H1 (cell line): ENCODE data around the gene WDFY4. TPM values are rescaled to one million over a fixed set of nuclear protein-coding genes. Genes with fewer than 3 reads are reported as not detected.

ENCODE experiments used
- CTCF ChIA-PET: fragments of 300-600 bp; sonication (Branson Sonifier 250); formaldehyde crosslinking; loops from one replicate; lab custom pipeline; 2021; ENCODE audit not compliant: partially characterized antibody; lab: Charles Lee
- POLR2A ChIA-PET: fragments of 300-600 bp; sonication (Branson Sonifier 250); formaldehyde crosslinking; loops from one replicate; lab custom pipeline; 2021; ENCODE audit warnings: inconsistent platforms; ENCODE audit not compliant: partially characterized antibody; lab: Charles Lee
- DNase-seq, 2 experiments: peaks; one replicate each; pipeline versions ENCODE4 v3.0.0 to v3.0.0-alpha.2; 2010 to 2022; ENCODE audit warnings: low spot score in 2 of 2, low read depth in 1 of 2, mixed read lengths in 1 of 2
- FAIRE-seq: peaks from 2 replicates; lab custom pipeline; 2011; peaks lifted over from hg19 to GRCh38; lab: Jason Lieb, UNC
- H2AFZ ChIP-seq: 2 replicates; pipeline ENCODE4 v1.8.1; 2012; ENCODE audit warnings: low read length, inconsistent platforms
- H2AK5ac ChIP-seq: 2 replicates; pipeline ENCODE4 v1.6.1; 2013; ENCODE audit warnings: low read depth, low read length
- H2BK120ac ChIP-seq: replicated peaks from 2 replicates; pipeline ENCODE3; 2013; ENCODE audit warnings: low read depth, low read length, inconsistent platforms
- H2BK12ac ChIP-seq: 2 replicates; pipeline ENCODE4 v1.6.1; 2013; ENCODE audit warnings: low read depth, low read length
- H2BK15ac ChIP-seq: 2 replicates; pipeline ENCODE4 v1.6.1; 2013; ENCODE audit warnings: low read length
- H2BK20ac ChIP-seq: 2 replicates; pipeline ENCODE4 v1.6.1; 2013; ENCODE audit warnings: low read length
- H2BK5ac ChIP-seq: 2 replicates; pipeline ENCODE4 v1.6.1; 2013; ENCODE audit warnings: low read depth, low read length
- H3K14ac ChIP-seq: 2 replicates; pipeline ENCODE4 v1.6.1; 2013; ENCODE audit warnings: inconsistent platforms; ENCODE audit not compliant: insufficient read length
- H3K18ac ChIP-seq: 2 replicates; pipeline ENCODE4 v1.6.1; 2013; ENCODE audit warnings: low read length; ENCODE audit errors: extremely low read depth
- H3K23ac ChIP-seq: 2 replicates; pipeline ENCODE4 v1.6.1; 2013; ENCODE audit warnings: inconsistent platforms; ENCODE audit not compliant: insufficient read length
- H3K23me2 ChIP-seq: 2 replicates; pipeline ENCODE4 v1.6.1; 2013; ENCODE audit warnings: low read depth, low read length
- H3K27ac ChIP-seq: 2 replicates; pipeline ENCODE4 v1.6.1; 2011; ENCODE audit warnings: low read depth, low read length, inconsistent platforms
- H3K27me3 ChIP-seq, 4 experiments: replicated peaks in 1 of 4; 1 replicate in 1 of 4; 2 replicates in 3 of 4; pipeline versions ENCODE4 v1.6.1 to v1.8.1; 2011 to 2013; ENCODE audit warnings: low read length in 3 of 4, mild to moderate bottlenecking in 3 of 4, inconsistent platforms in 2 of 4, mixed read lengths in 2 of 4, moderate library complexity in 1 of 4; ENCODE audit not compliant: control insufficient read depth in 3 of 4, insufficient read depth in 3 of 4; ENCODE audit errors: extremely low read depth in 1 of 4
- H3K36me3 ChIP-seq, 4 experiments: 2 replicates each; pipeline versions ENCODE4 v1.6.1 to v1.8.1; 2011 to 2013; ENCODE audit warnings: mild to moderate bottlenecking in 4 of 4, low read length in 3 of 4, moderate library complexity in 2 of 4, control low read depth in 1 of 4, inconsistent platforms in 1 of 4; ENCODE audit not compliant: insufficient read depth in 4 of 4, control insufficient read depth in 2 of 4
- H3K4ac ChIP-seq: replicated peaks from 2 replicates; pipeline ENCODE3; 2013; ENCODE audit warnings: low read length, low read depth, mixed read lengths, inconsistent platforms; ENCODE audit not compliant: insufficient read length
- H3K4me1 ChIP-seq, 4 experiments: replicated peaks in 1 of 4; 1 replicate in 1 of 4; 2 replicates in 3 of 4; pipeline versions ENCODE4 v1.6.1 to v1.8.1; 2011 to 2013; ENCODE audit warnings: low read length in 3 of 4, inconsistent platforms in 2 of 4, mixed read lengths in 1 of 4; ENCODE audit not compliant: insufficient read depth in 4 of 4, control insufficient read depth in 3 of 4
- H3K4me2 ChIP-seq, 2 experiments: 2 replicates each; pipeline versions ENCODE4 v1.6.1 to v1.8.1; 2011 to 2013; ENCODE audit warnings: low read depth in 2 of 2, low read length in 2 of 2, control low read depth in 1 of 2, inconsistent platforms in 1 of 2, mild to moderate bottlenecking in 1 of 2; ENCODE audit not compliant: insufficient read depth in 1 of 2
- H3K4me3 ChIP-seq, 4 experiments: fragments of 200-600, 300-600 bp in 1 of 4; sonication (generic), shearing (Covaris generic), sonication (Bioruptor Twin) in 1 of 4; 2 replicates each; pipeline versions ENCODE4 v1.5.1 to v1.8.1; 2011 to 2016; ENCODE audit warnings: low read length in 4 of 4, low read depth in 3 of 4, control low read depth in 2 of 4, inconsistent platforms in 2 of 4, mild to moderate bottlenecking in 2 of 4, mixed read lengths in 1 of 4, moderate library complexity in 1 of 4; ENCODE audit not compliant: insufficient read depth in 2 of 4; ENCODE audit errors: extremely low read depth in 1 of 4
- H3K56ac ChIP-seq: replicated peaks from 2 replicates; pipeline ENCODE3; 2013; ENCODE audit warnings: low read depth, mild to moderate bottlenecking, mixed read lengths, low read length, inconsistent platforms; ENCODE audit not compliant: insufficient read length
- H3K79me1 ChIP-seq: 2 replicates; pipeline ENCODE4 v1.6.1; 2013; ENCODE audit warnings: low read depth, low read length, control low read depth
- H3K79me2 ChIP-seq, 2 experiments: 2 replicates each; pipeline versions ENCODE4 v1.6.1 to v1.8.1; 2012 to 2013; ENCODE audit warnings: low read length in 2 of 2, mild to moderate bottlenecking in 2 of 2, inconsistent platforms in 1 of 2; ENCODE audit not compliant: insufficient read depth in 2 of 2, control insufficient read depth in 1 of 2
- H3K9ac ChIP-seq, 4 experiments: replicated peaks in 1 of 4; 1 replicate in 1 of 4; 2 replicates in 3 of 4; pipeline versions ENCODE4 v1.6.1 to v1.8.1; 2011 to 2013; ENCODE audit warnings: low read depth in 3 of 4, low read length in 3 of 4, control low read depth in 2 of 4, mild to moderate bottlenecking in 2 of 4, moderate library complexity in 2 of 4, inconsistent platforms in 1 of 4; ENCODE audit errors: extremely low read depth in 1 of 4
- H3K9me3 ChIP-seq, 2 experiments: 2 replicates each; pipeline versions ENCODE4 v1.6.1 to v1.8.1; 2012 to 2013; ENCODE audit warnings: mild to moderate bottlenecking in 2 of 2, moderate library complexity in 2 of 2, control low read depth in 1 of 2, inconsistent platforms in 1 of 2, low read depth in 1 of 2, low read length in 1 of 2, mixed read lengths in 1 of 2; ENCODE audit not compliant: insufficient read depth in 2 of 2
- H4K20me1 ChIP-seq, 2 experiments: replicated peaks in 1 of 2; 2 replicates each; pipeline versions ENCODE3 to v1.8.1; 2011 to 2013; ENCODE audit warnings: inconsistent platforms in 2 of 2, low read length in 2 of 2, mild to moderate bottlenecking in 1 of 2; ENCODE audit not compliant: insufficient read depth in 2 of 2, control insufficient read depth in 1 of 2
- H4K5ac ChIP-seq: 2 replicates; pipeline ENCODE4 v1.6.1; 2013; ENCODE audit warnings: low read length, low read depth, mixed read lengths, inconsistent platforms; ENCODE audit not compliant: insufficient read length
- H4K8ac ChIP-seq: 2 replicates; pipeline ENCODE4 v1.8.0; 2013; ENCODE audit warnings: mild to moderate bottlenecking, moderate library complexity, low read length, inconsistent platforms; ENCODE audit not compliant: insufficient read depth; ENCODE audit errors: extremely low read depth
- H4K91ac ChIP-seq: replicated peaks from 2 replicates; pipeline ENCODE3; 2013; ENCODE audit warnings: low read length, mixed read lengths, inconsistent platforms; ENCODE audit not compliant: insufficient read length
- FOSL1 ChIP-seq: IDR thresholded peaks from 2 replicates; pipeline ENCODE4 v1.6.1; 2011; ENCODE audit warnings: mild to moderate bottlenecking, low read depth, low read length, moderate library complexity; ENCODE audit not compliant: insufficient read depth
- KDM4A ChIP-seq: IDR thresholded peaks from one replicate; pipeline ENCODE4 v1.7.1; 2012; ENCODE audit warnings: low read depth, mild to moderate bottlenecking, moderate library complexity, low read length, inconsistent platforms; ENCODE audit not compliant: severe bottlenecking
- KDM5A ChIP-seq: fragments of 200-600 bp; IDR thresholded peaks from 2 replicates; pipeline ENCODE4 v1.7.1; 2012; ENCODE audit warnings: mild to moderate bottlenecking, low read length, inconsistent platforms, mixed read lengths
- MAX ChIP-seq: IDR thresholded peaks from 2 replicates; pipeline ENCODE4 v1.6.1; 2012; ENCODE audit warnings: inconsistent platforms
- POLR2A ChIP-seq, 2 experiments: IDR thresholded peaks; 1 replicate in 1 of 2; 2 replicates in 1 of 2; pipeline ENCODE4 v1.6.1; 2011; ENCODE audit warnings: low read depth in 2 of 2, low read length in 2 of 2, mild to moderate bottlenecking in 2 of 2; ENCODE audit errors: control extremely low read depth in 1 of 2
- POLR2AphosphoS5 ChIP-seq: IDR thresholded peaks from 2 replicates; pipeline ENCODE4 v1.6.1; 2011; ENCODE audit warnings: low read depth, low read length
- POU5F1 ChIP-seq: IDR thresholded peaks from 2 replicates; pipeline ENCODE4 v1.6.1; 2011; ENCODE audit warnings: low read depth, mild to moderate bottlenecking, low read length, moderate library complexity
- RAD21 ChIP-seq, 2 experiments: IDR thresholded peaks in 1 of 2; conservative IDR thresholded peaks in 1 of 2; 2 replicates each; pipeline ENCODE4 v1.6.1; 2011; ENCODE audit warnings: low read depth in 2 of 2, low read length in 2 of 2, improper control_type of control experiment in 1 of 2, inconsistent platforms in 1 of 2, mild to moderate bottlenecking in 1 of 2, moderate library complexity in 1 of 2
- RXRA ChIP-seq: IDR thresholded peaks from 2 replicates; pipeline ENCODE4 v1.6.1; 2011; ENCODE audit warnings: low read depth, mild to moderate bottlenecking, low read length, moderate library complexity; ENCODE audit not compliant: insufficient read depth
- SP2 ChIP-seq: IDR thresholded peaks from 2 replicates; pipeline ENCODE4 v1.6.1; 2012; ENCODE audit warnings: mild to moderate bottlenecking, low read length, inconsistent platforms
- TCF12 ChIP-seq: IDR thresholded peaks from 2 replicates; pipeline ENCODE4 v1.6.1; 2011; ENCODE audit warnings: low read depth, mild to moderate bottlenecking, low read length
- ZNF274 ChIP-seq: IDR thresholded peaks from 2 replicates; pipeline ENCODE4 v1.7.0; 2012; ENCODE audit warnings: low read length, borderline replicate concordance; ENCODE audit errors: extremely low read depth
- WGBS, 2 experiments: shearing (Covaris generic) in 1 of 2; methylation state at CpG; one replicate each; pipeline versions ENCODE4 v1.1.6 to v1.1.7; 2013 to 2015; ENCODE audit warnings: low lambda C conversion rate in 2 of 2, mixed read lengths in 2 of 2, inconsistent platforms in 1 of 2, low coverage in 1 of 2, missing lambda C conversion rate in 1 of 2; ENCODE audit not compliant: insufficient replicate concordance in 2 of 2, insufficient coverage in 1 of 2, insufficient read length in 1 of 2; ENCODE audit errors: extremely low coverage in 1 of 2, missing lambda C conversion rate in 1 of 2; 5-methylcytosine and 5-hydroxymethylcytosine counted together
- polyA plus RNA-seq, 7 experiments: library from polyadenylated mRNA; depleted of rRNA in 3 of 7; stranded (reverse) in 5 of 7; unstranded in 2 of 7; fragments of >200 nt in 5 of 7; fragments of 200-250 nt in 2 of 7; gene quantifications; 1 replicate in 5 of 7; 2 replicates in 1 of 7; 4 replicates in 1 of 7; pipeline versions ENCODE4 v1.2.1 to v1.2.3, GENCODE V29; 2011 to 2013; ENCODE audit warnings: missing spikeins in 2 of 7, mixed read lengths in 2 of 7
- total RNA-seq: library from RNA; stranded (reverse); fragmentation: NEBNext Ultra II Directional; extraction: Animal tissue kit (Norgen Biotek cat#: 25700); gene quantifications from 2 replicates; pipeline ENCODE4 v1.2.1, GENCODE V29; 2021
- TF ChIP-seq, protein P1 (sequence below): IDR thresholded peaks from 2 replicates; pipeline ENCODE4 v1.6.1; 2012; ENCODE audit warnings: inconsistent platforms

WDFY4 gene
- total and polyA plus RNA-seq, 2 of the 8 experiments (the other 6 are each of a cell fraction or from before 2014, with no cell fraction given): not detected

DNA sequence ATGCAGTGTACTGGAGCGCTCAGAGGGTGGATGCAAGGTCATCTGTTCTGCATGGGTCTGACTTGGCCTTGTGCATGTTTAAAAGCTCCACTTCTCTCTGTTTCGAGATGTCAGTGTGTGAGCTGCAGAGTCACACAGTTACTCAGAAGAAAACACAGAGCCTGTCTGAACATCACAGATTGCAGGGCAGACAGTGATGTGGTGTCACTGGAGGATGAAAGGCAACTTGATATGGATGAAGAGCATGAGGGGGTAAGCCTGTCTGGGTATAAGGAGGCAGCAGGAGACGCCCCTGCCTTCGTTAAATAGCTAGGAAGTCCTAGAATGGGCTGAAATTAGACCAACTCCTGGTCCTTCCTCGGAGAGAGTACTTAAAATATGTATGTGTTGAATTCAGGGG, 322.5 kb downstream of the WDFY4 start:
- Histone ChIP-seq H3K4me3 (no peak overlapping the region), H4K5ac (no peak overlapping the region), H3K14ac (no peak overlapping the region), H3K27ac (no peak overlapping the region), H3K23me2 (no peaks in the 10 kb centered on the region), H2BK5ac (no peak overlapping the region), H3K4me2 (no peak overlapping the region), H2BK12ac (no peak overlapping the region), H2BK20ac (no peak overlapping the region), H3K36me3 (no peaks in the 10 kb centered on the region), H3K27me3 (no peaks in the 10 kb centered on the region; a peak in 1 of 7 replicates), H2AK5ac (no peak overlapping the region), H3K4ac (no peak overlapping the region), H2BK15ac (no peak overlapping the region), H3K4me1 (no peaks in the 10 kb centered on the region), H2AFZ (no peak overlapping the region), H3K79me2 (no peaks in the 10 kb centered on the region), H3K9me3 (no peaks in the 10 kb centered on the region), H3K56ac (no peak overlapping the region), H3K9ac (no peak overlapping the region), H3K18ac (no peak overlapping the region), H4K8ac (no peak overlapping the region), H3K23ac (no peak overlapping the region), H3K79me1 (no peaks in the 10 kb centered on the region), H4K20me1 (no peaks in the 10 kb centered on the region), H4K91ac (no peak overlapping the region), H2BK120ac (no peak overlapping the region)
- FAIRE-seq (no peak), DNase-seq (no peak)
- 65% methylated on average over 5 of the region's 5 CpGs; no CpG with 5 or more reads in 1 of the 2 experiments for WGBS, 2 experiments
- POLR2A ChIA-PET: no interaction called here
- CTCF ChIA-PET: interaction anchor here (0.6 to 1.2 kb wide), 4 partner anchors 12 to 354 kb away, joined by 3 to 4 read pairs (median 4); no protein-coding TSS in a partner anchor
- TF ChIP-seq KDM4A (no peak), MAX (no peak), RAD21 (IDR thresholded peaks at IDR 0.05 in 1 of 2, conservative IDR thresholded peaks at IDR 0.05 in 1 of 2; ENCODE audit: low read depth in 2 of 2, low read length in 2 of 2) (no peak), POLR2A (IDR thresholded peaks at IDR 0.05; ENCODE audit: control extremely low read depth in 1 of 2, low read depth in 2 of 2, low read length in 2 of 2) (no peak), TCF12 (no peak), POLR2AphosphoS5 (no peak), KDM5A (no peak), SP2 (no peak), POU5F1 (no peak), ZNF274 (no peak), RXRA (no peak), FOSL1 (no peak)
- TF ChIP-seq, protein P1, sequence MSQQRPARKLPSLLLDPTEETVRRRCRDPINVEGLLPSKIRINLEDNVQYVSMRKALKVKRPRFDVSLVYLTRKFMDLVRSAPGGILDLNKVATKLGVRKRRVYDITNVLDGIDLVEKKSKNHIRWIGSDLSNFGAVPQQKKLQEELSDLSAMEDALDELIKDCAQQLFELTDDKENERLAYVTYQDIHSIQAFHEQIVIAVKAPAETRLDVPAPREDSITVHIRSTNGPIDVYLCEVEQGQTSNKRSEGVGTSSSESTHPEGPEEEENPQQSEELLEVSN: no peak
